Breast epithelium (tissue), 4 donors: ENCODE results near the gene KIF12. TPM values are rescaled to one million over a fixed set of nuclear protein-coding genes. Genes with fewer than 3 reads are reported as not detected.
"Not testable (repeated sequence)": the region's sequence is repeated elsewhere in the genome, so short reads cannot be mapped to it uniquely, and the experiment has no call there.

Experiments
- DNase-seq, 2 donors: peaks; one replicate each; pipeline ENCODE4 v3.0.0-alpha.2; 2019; ENCODE audit warnings: low spot score in 2 of 2
- H3K27ac ChIP-seq, 2 donors: fragments of 200-600 bp; sonication (generic) in 1 of 2; one replicate each; pipeline ENCODE4 v1.5.1; 2016 to 2019; ENCODE audit warnings: mild to moderate bottlenecking in 1 of 2
- H3K27me3 ChIP-seq, 2 donors: fragments of 200-600 bp; sonication (generic) in 1 of 2; one replicate each; pipeline versions ENCODE4 v1.5.1 to v1.6.0; 2017 to 2019; ENCODE audit warnings: control low read depth in 1 of 2, mild to moderate bottlenecking in 1 of 2
- H3K36me3 ChIP-seq: fragments of 200-600 bp; one replicate; pipeline ENCODE4 v1.5.1; 2019
- H3K4me1 ChIP-seq, 2 donors: fragments of 200-600 bp; sonication (generic); one replicate each; pipeline ENCODE4 v1.5.1; 2016 to 2019; ENCODE audit warnings: control low read depth in 1 of 2
- H3K4me3 ChIP-seq, 3 donors: fragments of 200-600 bp; sonication (generic); 1 replicate in 2 of 3; 2 replicates in 1 of 3; pipeline ENCODE4 v1.5.1; 2016 to 2019; ENCODE audit warnings: mild to moderate bottlenecking in 3 of 3, moderate library complexity in 2 of 3
- H3K9me3 ChIP-seq, 2 donors: fragments of 200-600 bp; sonication (generic) in 1 of 2; one replicate each; pipeline ENCODE4 v1.5.1; 2016 to 2019; ENCODE audit warnings: control low read depth in 1 of 2
- POLR2A ChIP-seq: fragments of 450-650 bp; IDR thresholded peaks from one replicate; pipeline ENCODE4 v1.6.1; 2016; ENCODE audit warnings: antibody characterized with exemption, mild to moderate bottlenecking, moderate library complexity
- POLR2AphosphoS5 ChIP-seq, 3 donors: sonication (generic); formaldehyde crosslinking; IDR thresholded peaks; one replicate each; pipeline ENCODE4 v1.6.1; 2017; ENCODE audit warnings: antibody characterized with exemption in 3 of 3
- intact Hi-C: fragments of 100-400 bp; cut with DNase I; formaldehyde crosslinking; loops from one replicate; pipeline ENCODE4 v1.15.1; 2023; ENCODE audit warnings: low total_unique reads
- total RNA-seq, 3 donors: library from RNA; depleted of rRNA; stranded (reverse); fragments of >200 nt; gene quantifications; one replicate each; pipeline ENCODE4 v1.1.0, GENCODE V29; 2016
- TF ChIP-seq, protein P1 (sequence below), 3 donors: fragments of 450-650 bp; IDR thresholded peaks; one replicate each; pipeline ENCODE4 v1.5.1; 2016 to 2017; ENCODE audit warnings: antibody characterized with exemption in 3 of 3, mild to moderate bottlenecking in 3 of 3, moderate library complexity in 3 of 3

Gene KIF12
- total RNA-seq, 3 donors from 2014 or later = 14.4 to 34.4 TPM; not detected in 1

DNA sequence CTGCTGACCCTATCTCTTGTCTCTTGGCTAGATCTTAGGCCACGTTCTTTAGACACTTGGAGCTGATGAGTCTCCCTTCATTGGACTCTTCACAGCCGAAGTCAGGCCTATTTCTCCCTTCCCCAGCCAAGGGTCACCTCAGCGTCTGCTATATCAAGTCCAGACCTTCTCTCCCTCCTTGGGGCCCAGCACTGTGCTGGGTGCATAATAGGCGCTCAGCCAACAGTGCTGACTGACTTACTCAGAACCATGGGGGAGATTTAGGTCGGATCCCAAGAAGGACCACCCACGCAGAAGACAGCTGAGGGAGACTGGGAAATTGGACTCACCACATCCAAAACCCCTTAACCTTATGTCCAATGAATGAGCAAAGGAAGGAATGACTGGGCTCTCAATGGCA, 15.4 kb downstream of the KIF12 start:
- TF ChIP-seq, protein P1, sequence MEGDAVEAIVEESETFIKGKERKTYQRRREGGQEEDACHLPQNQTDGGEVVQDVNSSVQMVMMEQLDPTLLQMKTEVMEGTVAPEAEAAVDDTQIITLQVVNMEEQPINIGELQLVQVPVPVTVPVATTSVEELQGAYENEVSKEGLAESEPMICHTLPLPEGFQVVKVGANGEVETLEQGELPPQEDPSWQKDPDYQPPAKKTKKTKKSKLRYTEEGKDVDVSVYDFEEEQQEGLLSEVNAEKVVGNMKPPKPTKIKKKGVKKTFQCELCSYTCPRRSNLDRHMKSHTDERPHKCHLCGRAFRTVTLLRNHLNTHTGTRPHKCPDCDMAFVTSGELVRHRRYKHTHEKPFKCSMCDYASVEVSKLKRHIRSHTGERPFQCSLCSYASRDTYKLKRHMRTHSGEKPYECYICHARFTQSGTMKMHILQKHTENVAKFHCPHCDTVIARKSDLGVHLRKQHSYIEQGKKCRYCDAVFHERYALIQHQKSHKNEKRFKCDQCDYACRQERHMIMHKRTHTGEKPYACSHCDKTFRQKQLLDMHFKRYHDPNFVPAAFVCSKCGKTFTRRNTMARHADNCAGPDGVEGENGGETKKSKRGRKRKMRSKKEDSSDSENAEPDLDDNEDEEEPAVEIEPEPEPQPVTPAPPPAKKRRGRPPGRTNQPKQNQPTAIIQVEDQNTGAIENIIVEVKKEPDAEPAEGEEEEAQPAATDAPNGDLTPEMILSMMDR (IDR thresholded peaks at IDR 0.05) = no peak
- TF ChIP-seq POLR2A (no peak), POLR2AphosphoS5 (IDR thresholded peaks at IDR 0.05) (no peak)
- DNase-seq = no peak
- H3K27me3 ChIP-seq = no peaks in the 10 kb centered on the region
- H3K4me1 ChIP-seq = no peaks in the 10 kb centered on the region
- no peak overlapping the region for H3K27ac ChIP-seq
- H3K9me3 ChIP-seq = no peaks in the 10 kb centered on the region
- no peaks in the 10 kb centered on the region for H3K36me3 ChIP-seq
- intact Hi-C loops = loop anchor here (5.0 kb wide), 1 partner anchor 204 kb away; no protein-coding TSS in a partner anchor
- H3K4me3 ChIP-seq = no peak overlapping the region

DNA sequence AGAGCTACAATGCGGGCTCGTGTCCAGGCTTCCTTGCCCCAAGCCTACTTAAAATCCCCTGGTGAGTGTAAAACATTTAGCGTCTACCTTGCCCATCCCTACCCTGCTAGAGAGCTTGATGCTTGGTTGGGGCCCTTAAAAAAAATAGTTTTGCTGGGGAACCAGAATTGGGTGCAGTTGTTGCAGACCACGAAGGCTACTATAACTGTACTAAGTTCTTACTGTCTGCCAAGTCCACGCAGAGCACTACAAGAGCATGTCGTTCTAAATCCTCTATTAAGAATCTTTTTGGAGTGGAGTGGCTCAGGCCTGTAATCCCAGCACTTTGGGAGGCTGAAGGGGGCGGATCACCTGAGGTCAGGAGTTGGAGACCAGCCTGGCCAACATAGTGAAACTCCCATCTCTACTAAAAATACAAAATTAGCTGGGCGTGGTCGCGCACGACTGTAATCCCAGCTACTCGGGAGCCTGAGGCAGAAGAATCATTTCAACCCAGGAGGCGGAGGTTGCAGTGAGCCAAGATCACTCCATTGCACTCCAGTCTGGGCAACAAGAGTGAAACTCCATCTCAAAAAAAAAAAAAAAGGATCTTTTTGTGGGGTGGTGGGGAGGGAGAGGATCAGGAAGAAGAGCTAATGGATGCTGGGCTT, 16.2 kb downstream of the KIF12 start:
- H3K27ac ChIP-seq, DNase-seq, H3K9me3 ChIP-seq, H3K27me3 ChIP-seq, H3K36me3 ChIP-seq, H3K4me1 ChIP-seq, H3K4me3 ChIP-seq: not testable (repeated sequence)
- intact Hi-C loops = loop anchor here (5.0 kb wide), 1 partner anchor 204 kb away; no protein-coding TSS in a partner anchor

DNA sequence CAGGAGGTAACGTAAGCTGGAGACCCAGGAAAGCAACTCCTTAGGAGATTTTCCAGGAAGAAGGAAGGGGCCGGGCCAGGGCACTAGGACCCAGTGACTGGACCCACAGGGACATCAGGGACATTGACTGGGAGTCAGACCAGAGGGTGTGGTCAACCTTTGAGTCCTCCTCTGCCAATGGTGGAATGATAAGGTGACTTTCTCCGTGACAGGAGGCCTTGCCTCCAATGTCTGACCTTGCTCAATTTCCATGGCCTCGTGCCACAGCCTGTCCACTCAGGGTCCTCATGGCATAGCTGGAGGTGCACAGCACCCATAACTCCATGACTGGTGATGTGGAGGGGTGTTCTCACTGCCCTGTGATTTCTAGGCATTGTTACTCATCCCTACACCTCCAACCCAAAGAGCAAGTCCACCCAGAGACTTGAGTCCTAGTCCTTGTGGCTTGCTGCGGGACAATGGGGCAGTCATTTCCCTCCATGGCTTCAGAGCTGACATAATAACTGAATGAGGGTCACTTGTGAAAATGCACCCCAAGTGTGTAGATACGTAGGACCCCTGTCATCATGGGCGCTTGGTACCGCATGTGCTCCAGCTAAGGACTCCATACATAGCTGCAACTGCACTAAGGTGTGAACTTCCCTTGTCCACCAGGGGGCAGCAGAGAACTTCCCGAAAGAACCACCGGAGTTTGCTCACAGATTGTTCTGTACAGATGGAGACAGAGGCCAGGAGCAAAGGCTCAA, 16.9 kb downstream of the KIF12 start:
- no peaks in the 10 kb centered on the region for H3K36me3 ChIP-seq
- no peak overlapping the region for H3K27ac ChIP-seq
- TF ChIP-seq, protein P1 (IDR thresholded peaks at IDR 0.05) = peak; percentile 89 to 95 (median 92)
- no peak for TF ChIP-seq POLR2A
- no peak for TF ChIP-seq POLR2AphosphoS5 (IDR thresholded peaks at IDR 0.05)
- H3K4me1 ChIP-seq = no peaks in the 10 kb centered on the region
- intact Hi-C loops = loop anchor here (5.0 kb wide), 1 partner anchor 205 kb away; no protein-coding TSS in a partner anchor
- no peaks in the 10 kb centered on the region for H3K9me3 ChIP-seq
- DNase-seq = peak; percentile 87 to 94
- no peak overlapping the region for H3K4me3 ChIP-seq
- H3K27me3 ChIP-seq = no peaks in the 10 kb centered on the region

DNA sequence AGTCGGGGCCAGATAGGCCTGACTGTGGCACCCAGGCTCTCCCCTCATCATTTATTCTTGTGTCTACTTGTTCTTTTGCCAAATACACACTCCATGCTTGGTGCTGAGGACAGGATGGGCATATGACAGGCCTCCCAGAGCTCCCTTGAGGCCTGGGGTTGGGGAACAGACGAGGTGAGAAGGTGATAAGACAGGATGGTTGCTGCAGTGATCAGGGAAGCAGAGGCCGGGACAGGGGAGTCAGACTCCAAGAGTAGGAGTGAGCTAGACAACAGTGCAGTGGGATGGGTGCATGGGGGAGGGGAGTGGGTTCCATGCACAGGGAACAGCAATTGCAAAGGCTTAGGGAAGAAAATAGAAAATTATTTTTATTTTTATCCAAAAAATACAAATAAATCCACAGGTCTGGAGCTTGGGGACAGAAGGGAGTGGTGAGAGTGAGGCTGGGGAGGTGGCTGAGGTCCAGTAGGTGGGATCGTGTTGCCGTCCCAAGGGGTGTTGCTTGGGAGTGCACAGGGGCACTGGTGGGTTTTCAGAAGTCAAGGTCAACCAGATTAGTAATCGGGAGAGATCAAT, 17.6 kb downstream of the KIF12 start:
- H3K27ac ChIP-seq = peak overlapping the region in 1 of 2 donors; percentile 5
- no peaks in the 10 kb centered on the region for H3K36me3 ChIP-seq
- TF ChIP-seq POLR2AphosphoS5 (IDR thresholded peaks at IDR 0.05) (no peak), POLR2A (no peak)
- TF ChIP-seq, protein P1 (IDR thresholded peaks at IDR 0.05) = no peak
- no peak overlapping the region for H3K4me3 ChIP-seq
- H3K27me3 ChIP-seq = no peaks in the 10 kb centered on the region
- no peak for DNase-seq
- no peaks in the 10 kb centered on the region for H3K4me1 ChIP-seq
- intact Hi-C loops = loop anchor here (5.0 kb wide), 1 partner anchor 206 kb away; no protein-coding TSS in a partner anchor
- H3K9me3 ChIP-seq = no peaks in the 10 kb centered on the region

DNA sequence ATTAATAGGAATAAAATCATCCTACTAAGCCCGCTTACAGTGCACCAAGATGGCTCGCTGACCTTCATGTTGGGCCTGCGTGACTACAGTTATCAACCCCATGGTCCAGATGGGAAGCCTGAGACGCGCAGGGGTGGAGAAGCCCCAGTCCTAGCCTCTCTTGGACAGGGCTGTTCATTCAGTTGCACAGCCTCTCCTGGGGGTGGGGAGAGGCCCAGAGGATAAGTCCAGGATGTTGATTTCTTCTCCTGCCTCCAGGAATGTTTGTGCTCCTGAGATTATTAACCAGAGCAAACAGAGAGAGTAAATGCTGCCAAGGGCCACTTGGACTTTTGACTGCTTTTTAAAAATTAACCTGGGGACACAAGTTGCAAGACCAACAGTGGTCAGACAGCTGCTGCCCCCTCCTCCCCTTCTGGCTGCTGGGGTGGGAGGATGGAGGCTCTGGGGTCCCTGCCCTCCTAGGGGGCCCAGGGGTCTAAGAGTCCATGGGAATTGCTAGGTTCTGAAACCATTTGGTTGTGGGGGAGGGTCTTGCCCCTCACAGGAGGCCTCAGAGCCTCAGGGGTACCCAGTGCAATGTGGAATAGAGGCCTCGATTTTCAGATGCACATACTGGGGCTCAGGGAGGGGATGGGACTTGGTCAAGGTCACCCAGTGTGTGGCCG, 18.2 kb downstream of the KIF12 start:
- no peaks in the 10 kb centered on the region for H3K9me3 ChIP-seq
- intact Hi-C loops = loop anchor here (5.0 kb wide), 1 partner anchor 206 kb away; no protein-coding TSS in a partner anchor
- H3K36me3 ChIP-seq = no peaks in the 10 kb centered on the region
- no peaks in the 10 kb centered on the region for H3K27me3 ChIP-seq
- H3K27ac ChIP-seq = peak overlapping the region in 1 of 2 donors; percentile 5
- no peak for TF ChIP-seq POLR2AphosphoS5 (IDR thresholded peaks at IDR 0.05)
- no peak for TF ChIP-seq POLR2A
- TF ChIP-seq, protein P1 (IDR thresholded peaks at IDR 0.05) = no peak
- no peaks in the 10 kb centered on the region for H3K4me1 ChIP-seq
- no peak overlapping the region for H3K4me3 ChIP-seq
- no peak for DNase-seq
